ENCODE measurements around the gene MED31. TPM values are rescaled to one million over a fixed set of nuclear protein-coding genes. Genes with fewer than 3 reads are reported as not detected.
A peak's percentile ranks its signal among the peaks of the same experiment; 100 is the strongest.

MED31 gene
- total and polyA plus RNA-seq, 2 of the 13 experiments (the other 11 are each of a cell fraction or from before 2014, with no cell fraction given): 19.0 to 20.9 TPM

DNA sequence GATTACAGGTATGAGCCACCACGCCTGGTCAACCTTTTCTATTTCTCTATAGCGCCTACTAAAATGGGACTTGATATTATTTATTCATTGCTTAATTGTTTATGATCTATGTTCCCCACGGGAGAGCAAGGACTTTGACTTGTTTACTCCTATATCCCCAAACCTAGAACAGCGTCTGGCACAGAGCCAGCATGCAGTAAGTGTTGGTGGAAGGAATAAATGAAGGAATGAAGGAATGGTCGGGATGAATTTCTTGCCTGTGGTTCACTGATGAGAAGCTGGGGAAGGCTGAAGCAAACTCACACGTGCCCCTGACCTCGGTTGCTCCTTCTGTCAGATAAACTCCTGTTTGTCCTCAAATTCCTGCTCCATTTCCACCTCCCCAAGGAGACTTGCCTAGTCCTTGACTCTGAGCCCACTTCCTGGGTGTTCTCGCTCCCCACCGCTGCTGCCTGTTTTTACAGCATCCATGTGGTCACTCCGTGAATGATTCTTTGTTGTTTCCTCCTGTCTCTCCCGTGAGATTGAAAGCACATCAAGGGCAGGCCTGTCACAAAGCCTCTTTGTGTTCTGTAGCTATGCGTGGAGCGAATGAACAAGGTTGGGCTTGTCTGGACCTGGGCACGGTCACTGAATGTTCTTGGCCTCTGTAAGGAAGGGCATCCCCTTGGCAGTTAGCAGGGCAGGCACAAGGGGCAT, 17.5 kb upstream of the MED31 start (continued):
- TF ChIP-seq, protein P1, sequence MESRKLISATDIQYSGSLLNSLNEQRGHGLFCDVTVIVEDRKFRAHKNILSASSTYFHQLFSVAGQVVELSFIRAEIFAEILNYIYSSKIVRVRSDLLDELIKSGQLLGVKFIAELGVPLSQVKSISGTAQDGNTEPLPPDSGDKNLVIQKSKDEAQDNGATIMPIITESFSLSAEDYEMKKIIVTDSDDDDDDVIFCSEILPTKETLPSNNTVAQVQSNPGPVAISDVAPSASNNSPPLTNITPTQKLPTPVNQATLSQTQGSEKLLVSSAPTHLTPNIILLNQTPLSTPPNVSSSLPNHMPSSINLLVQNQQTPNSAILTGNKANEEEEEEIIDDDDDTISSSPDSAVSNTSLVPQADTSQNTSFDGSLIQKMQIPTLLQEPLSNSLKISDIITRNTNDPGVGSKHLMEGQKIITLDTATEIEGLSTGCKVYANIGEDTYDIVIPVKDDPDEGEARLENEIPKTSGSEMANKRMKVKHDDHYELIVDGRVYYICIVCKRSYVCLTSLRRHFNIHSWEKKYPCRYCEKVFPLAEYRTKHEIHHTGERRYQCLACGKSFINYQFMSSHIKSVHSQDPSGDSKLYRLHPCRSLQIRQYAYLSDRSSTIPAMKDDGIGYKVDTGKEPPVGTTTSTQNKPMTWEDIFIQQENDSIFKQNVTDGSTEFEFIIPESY (CRISPR knock-in tag; IDR thresholded peaks at IDR 0.05): peak; percentile 47; the same call in 1 of the 2 replicates
- TF ChIP-seq NR2F6 (IDR thresholded peaks at IDR 0.05) (0 out of 2 replicates have a peak, but pooled peaks have one; percentile 24), NR2F6 (CRISPR knock-in tag; IDR thresholded peaks at IDR 0.05) (peak; percentile 45; the same call in 1 of the 2 replicates), SALL1 (CRISPR knock-in tag; IDR thresholded peaks at IDR 0.05) (0 out of 2 replicates have a peak, but pooled peaks have one; percentile 27), ATF1 (CRISPR knock-in tag; IDR thresholded peaks at IDR 0.05) (peak; percentile 28; the same call in 1 of the 2 replicates), ZFX (CRISPR knock-in tag; IDR thresholded peaks at IDR 0.05; ENCODE audit: low read depth) (no peak), ZBTB38 (CRISPR knock-in tag; IDR thresholded peaks at IDR 0.05) (peak; percentile 66; the same call in 1 of the 2 replicates), ELF3 (CRISPR knock-in tag; IDR thresholded peaks at IDR 0.05) (peak; percentile 38; the same call in 1 of the 2 replicates), RXRA (CRISPR knock-in tag; IDR thresholded peaks at IDR 0.05) (peak; percentile 59; the same call in 1 of the 2 replicates), CENPT (CRISPR knock-in tag; IDR thresholded peaks at IDR 0.05; ENCODE audit: low read depth) (no peak), RARA (CRISPR knock-in tag; IDR thresholded peaks at IDR 0.05) (peak; percentile 41; the same call in 1 of the 2 replicates), HMG20B (CRISPR knock-in tag; conservative IDR thresholded peaks at IDR 0.05) (no peak), ZNF12 (CRISPR knock-in tag; IDR thresholded peaks at IDR 0.05) (0 out of 2 replicates have a peak, but pooled peaks have one; percentile 8), ETV5 (CRISPR knock-in tag; IDR thresholded peaks at IDR 0.05; ENCODE audit: borderline replicate concordance) (peak; percentile 76; the same call in 1 of the 2 replicates), ERF (CRISPR knock-in tag; IDR thresholded peaks at IDR 0.05) (0 out of 2 replicates have a peak, but pooled peaks have one; percentile 16), TARDBP (CRISPR knock-in tag; IDR thresholded peaks at IDR 0.05) (0 out of 2 replicates have a peak, but pooled peaks have one; percentile 19), ZNF282 (IDR thresholded peaks at IDR 0.05; ENCODE audit: partially characterized antibody) (no peak)
- TF ChIP-seq, protein P2, sequence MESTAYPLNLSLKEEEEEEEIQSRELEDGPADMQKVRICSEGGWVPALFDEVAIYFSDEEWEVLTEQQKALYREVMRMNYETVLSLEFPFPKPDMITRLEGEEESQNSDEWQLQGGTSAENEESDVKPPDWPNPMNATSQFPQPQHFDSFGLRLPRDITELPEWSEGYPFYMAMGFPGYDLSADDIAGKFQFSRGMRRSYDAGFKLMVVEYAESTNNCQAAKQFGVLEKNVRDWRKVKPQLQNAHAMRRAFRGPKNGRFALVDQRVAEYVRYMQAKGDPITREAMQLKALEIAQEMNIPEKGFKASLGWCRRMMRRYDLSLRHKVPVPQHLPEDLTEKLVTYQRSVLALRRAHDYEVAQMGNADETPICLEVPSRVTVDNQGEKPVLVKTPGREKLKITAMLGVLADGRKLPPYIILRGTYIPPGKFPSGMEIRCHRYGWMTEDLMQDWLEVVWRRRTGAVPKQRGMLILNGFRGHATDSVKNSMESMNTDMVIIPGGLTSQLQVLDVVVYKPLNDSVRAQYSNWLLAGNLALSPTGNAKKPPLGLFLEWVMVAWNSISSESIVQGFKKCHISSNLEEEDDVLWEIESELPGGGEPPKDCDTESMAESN (CRISPR knock-in tag; conservative IDR thresholded peaks at IDR 0.05): peak; percentile 99
- TF ChIP-seq, protein P3, sequence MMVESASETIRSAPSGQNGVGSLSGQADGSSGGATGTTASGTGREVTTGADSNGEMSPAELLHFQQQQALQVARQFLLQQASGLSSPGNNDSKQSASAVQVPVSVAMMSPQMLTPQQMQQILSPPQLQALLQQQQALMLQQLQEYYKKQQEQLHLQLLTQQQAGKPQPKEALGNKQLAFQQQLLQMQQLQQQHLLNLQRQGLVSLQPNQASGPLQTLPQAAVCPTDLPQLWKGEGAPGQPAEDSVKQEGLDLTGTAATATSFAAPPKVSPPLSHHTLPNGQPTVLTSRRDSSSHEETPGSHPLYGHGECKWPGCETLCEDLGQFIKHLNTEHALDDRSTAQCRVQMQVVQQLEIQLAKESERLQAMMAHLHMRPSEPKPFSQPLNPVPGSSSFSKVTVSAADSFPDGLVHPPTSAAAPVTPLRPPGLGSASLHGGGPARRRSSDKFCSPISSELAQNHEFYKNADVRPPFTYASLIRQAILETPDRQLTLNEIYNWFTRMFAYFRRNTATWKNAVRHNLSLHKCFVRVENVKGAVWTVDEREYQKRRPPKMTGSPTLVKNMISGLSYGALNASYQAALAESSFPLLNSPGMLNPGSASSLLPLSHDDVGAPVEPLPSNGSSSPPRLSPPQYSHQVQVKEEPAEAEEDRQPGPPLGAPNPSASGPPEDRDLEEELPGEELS (CRISPR knock-in tag; IDR thresholded peaks at IDR 0.05): peak; percentile 50; the same call in 1 of the 2 replicates
- TF ChIP-seq, protein P4, sequence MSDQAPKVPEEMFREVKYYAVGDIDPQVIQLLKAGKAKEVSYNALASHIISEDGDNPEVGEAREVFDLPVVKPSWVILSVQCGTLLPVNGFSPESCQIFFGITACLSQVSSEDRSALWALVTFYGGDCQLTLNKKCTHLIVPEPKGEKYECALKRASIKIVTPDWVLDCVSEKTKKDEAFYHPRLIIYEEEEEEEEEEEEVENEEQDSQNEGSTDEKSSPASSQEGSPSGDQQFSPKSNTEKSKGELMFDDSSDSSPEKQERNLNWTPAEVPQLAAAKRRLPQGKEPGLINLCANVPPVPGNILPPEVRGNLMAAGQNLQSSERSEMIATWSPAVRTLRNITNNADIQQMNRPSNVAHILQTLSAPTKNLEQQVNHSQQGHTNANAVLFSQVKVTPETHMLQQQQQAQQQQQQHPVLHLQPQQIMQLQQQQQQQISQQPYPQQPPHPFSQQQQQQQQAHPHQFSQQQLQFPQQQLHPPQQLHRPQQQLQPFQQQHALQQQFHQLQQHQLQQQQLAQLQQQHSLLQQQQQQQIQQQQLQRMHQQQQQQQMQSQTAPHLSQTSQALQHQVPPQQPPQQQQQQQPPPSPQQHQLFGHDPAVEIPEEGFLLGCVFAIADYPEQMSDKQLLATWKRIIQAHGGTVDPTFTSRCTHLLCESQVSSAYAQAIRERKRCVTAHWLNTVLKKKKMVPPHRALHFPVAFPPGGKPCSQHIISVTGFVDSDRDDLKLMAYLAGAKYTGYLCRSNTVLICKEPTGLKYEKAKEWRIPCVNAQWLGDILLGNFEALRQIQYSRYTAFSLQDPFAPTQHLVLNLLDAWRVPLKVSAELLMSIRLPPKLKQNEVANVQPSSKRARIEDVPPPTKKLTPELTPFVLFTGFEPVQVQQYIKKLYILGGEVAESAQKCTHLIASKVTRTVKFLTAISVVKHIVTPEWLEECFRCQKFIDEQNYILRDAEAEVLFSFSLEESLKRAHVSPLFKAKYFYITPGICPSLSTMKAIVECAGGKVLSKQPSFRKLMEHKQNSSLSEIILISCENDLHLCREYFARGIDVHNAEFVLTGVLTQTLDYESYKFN (CRISPR knock-in tag; conservative IDR thresholded peaks at IDR 0.05): peak; percentile 39

Data from HepG2 (cell line).